IMR-90 (cell line): ENCODE data around the gene UST. TPM values are rescaled to one million over a fixed set of nuclear protein-coding genes. Genes with fewer than 3 reads are reported as not detected.

Experiments
- ATAC-seq: fragments of 200-7000 bp; cut with Tn5 transposase; 2 replicates; pipeline ENCODE4 v1.9.1; 2020; ENCODE audit warnings: low read depth, mild to moderate bottlenecking, moderate library complexity
- BruUV-seq: library from RNA; stranded (reverse); fragments of 400-500 nt; replicated peaks from 2 replicates; lab custom pipeline; 2021; lab: Mats Ljungman, UMichigan
- CTCF ChIA-PET: fragments of 300-600 bp; formaldehyde crosslinking; extraction: SDS; loops from one replicate; lab custom pipeline; 2021; ENCODE audit warnings: antibody characterized with exemption; lab: Yijun Ruan, JAX
- POLR2A ChIA-PET: fragments of 300-600 bp; sonication (Branson Sonifier 250); formaldehyde crosslinking; loops from one replicate; lab custom pipeline; 2022; ENCODE audit warnings: antibody characterized with exemption; ENCODE audit not compliant: unreplicated experiment; lab: Charles Lee
- DNase-seq: peaks from one replicate; pipeline ENCODE4 v3.0.0; 2013
- H2AFZ ChIP-seq: replicated peaks from 2 replicates; pipeline ENCODE3; 2013; ENCODE audit warnings: low read length, mild to moderate bottlenecking; ENCODE audit not compliant: poor library complexity
- H2AK5ac ChIP-seq: 2 replicates; pipeline ENCODE4 v1.6.1; 2013; ENCODE audit warnings: low read depth, low read length, inconsistent platforms
- H2AK9ac ChIP-seq: replicated peaks from 2 replicates; pipeline ENCODE3; 2013; ENCODE audit warnings: mild to moderate bottlenecking, low read depth, low read length, moderate library complexity; ENCODE audit not compliant: poor library complexity
- H2BK120ac ChIP-seq: 2 replicates; pipeline ENCODE4 v1.6.1; 2013; ENCODE audit warnings: low read depth, low read length, inconsistent platforms
- H2BK15ac ChIP-seq: 3 replicates; pipeline ENCODE4 v1.6.1; 2013; ENCODE audit warnings: low read depth, low read length, inconsistent platforms
- H2BK20ac ChIP-seq: 2 replicates; pipeline ENCODE4 v1.6.1; 2013; ENCODE audit warnings: low read depth, mild to moderate bottlenecking, inconsistent platforms, low read length, moderate library complexity
- H2BK5ac ChIP-seq: 2 replicates; pipeline ENCODE4 v1.6.1; 2013; ENCODE audit warnings: mild to moderate bottlenecking, low read depth, low read length, inconsistent platforms; ENCODE audit not compliant: poor library complexity, severe bottlenecking
- H3K14ac ChIP-seq: replicated peaks from 2 replicates; pipeline ENCODE4 v1.6.1; 2013; ENCODE audit warnings: low read depth, low read length, inconsistent platforms
- H3K18ac ChIP-seq: 2 replicates; pipeline ENCODE4 v1.6.1; 2013; ENCODE audit warnings: low read depth, low read length, control low read depth
- H3K23ac ChIP-seq: 2 replicates; pipeline ENCODE4 v1.6.1; 2013; ENCODE audit warnings: low read depth, low read length, inconsistent platforms
- H3K27ac ChIP-seq: 2 replicates; pipeline ENCODE4 v1.5.1; 2013; ENCODE audit warnings: mild to moderate bottlenecking, control low read depth, low read length; ENCODE audit not compliant: insufficient read depth
- H3K27me3 ChIP-seq: 2 replicates; pipeline ENCODE4 v1.6.1; 2013; ENCODE audit warnings: low read length; ENCODE audit not compliant: control insufficient read depth, insufficient read depth
- H3K36me3 ChIP-seq: 2 replicates; pipeline ENCODE4 v1.6.1; 2013; ENCODE audit warnings: low read length, mixed read lengths; ENCODE audit not compliant: control insufficient read depth, insufficient read depth
- H3K4ac ChIP-seq: 2 replicates; pipeline ENCODE4 v1.6.1; 2013; ENCODE audit warnings: low read depth, low read length, inconsistent platforms
- H3K4me1 ChIP-seq: 2 replicates; pipeline ENCODE4 v1.6.1; 2013; ENCODE audit warnings: low read length, mixed read lengths; ENCODE audit not compliant: control insufficient read depth, insufficient read depth
- H3K4me2 ChIP-seq: 2 replicates; pipeline ENCODE4 v1.6.1; 2013; ENCODE audit warnings: low read depth, mild to moderate bottlenecking, control low read depth, low read length, moderate library complexity
- H3K4me3 ChIP-seq: 2 replicates; pipeline ENCODE4 v1.5.1; 2013; ENCODE audit warnings: low read depth, mild to moderate bottlenecking, control low read depth, low read length, moderate library complexity; ENCODE audit not compliant: insufficient read depth
- H3K56ac ChIP-seq: 2 replicates; pipeline ENCODE4 v1.6.1; 2013; ENCODE audit warnings: low read length, inconsistent platforms; ENCODE audit not compliant: insufficient read depth; ENCODE audit errors: extremely low read depth
- H3K79me1 ChIP-seq, 2 experiments: 2 replicates each; pipeline ENCODE4 v1.6.1; 2013; ENCODE audit warnings: low read length in 2 of 2, inconsistent platforms in 1 of 2, low read depth in 1 of 2
- H3K9ac ChIP-seq: 2 replicates; pipeline ENCODE4 v1.6.1; 2013; ENCODE audit warnings: low read depth, low read length, control low read depth
- H3K9me1 ChIP-seq: 2 replicates; pipeline ENCODE4 v1.6.1; 2013; ENCODE audit warnings: low read length, inconsistent platforms; ENCODE audit not compliant: insufficient read depth
- H3K9me3 ChIP-seq: 2 replicates; pipeline ENCODE4 v1.6.1; 2013; ENCODE audit warnings: low read length; ENCODE audit not compliant: control insufficient read depth, insufficient read depth
- H4K20me1 ChIP-seq: 2 replicates; pipeline ENCODE4 v1.6.1; 2013; ENCODE audit warnings: low read length, inconsistent platforms; ENCODE audit not compliant: insufficient read depth
- H4K5ac ChIP-seq: 2 replicates; pipeline ENCODE4 v1.6.1; 2013; ENCODE audit warnings: mild to moderate bottlenecking, low read depth, low read length, control low read depth
- H4K8ac ChIP-seq, 2 experiments: 2 replicates each; pipeline ENCODE4 v1.6.1; 2013; ENCODE audit warnings: low read depth in 2 of 2, low read length in 2 of 2, control low read depth in 1 of 2, inconsistent platforms in 1 of 2
- H4K91ac ChIP-seq: 2 replicates; pipeline ENCODE4 v1.6.1; 2013; ENCODE audit warnings: low read depth, low read length, inconsistent platforms; ENCODE audit not compliant: insufficient read depth
- FOS ChIP-seq: fragments of 150-350 bp; IDR thresholded peaks from 2 replicates; pipeline ENCODE4 v1.6.1; 2016; ENCODE audit warnings: low read depth, low read length
- MAZ ChIP-seq: IDR thresholded peaks from 2 replicates; pipeline ENCODE4 v1.6.1; 2012; ENCODE audit warnings: low read depth, mild to moderate bottlenecking, low read length, improper control_type of control experiment, moderate library complexity, borderline replicate concordance
- POLR2A ChIP-seq: IDR thresholded peaks from 2 replicates; pipeline ENCODE4 v1.6.1; 2012; ENCODE audit warnings: mild to moderate bottlenecking, low read depth, low read length
- RAD21 ChIP-seq: IDR thresholded peaks from 2 replicates; pipeline ENCODE4 v1.6.1; 2012; ENCODE audit warnings: low read length, improper control_type of control experiment
- RFX5 ChIP-seq: IDR thresholded peaks from 2 replicates; pipeline ENCODE4 v1.8.0; 2012; ENCODE audit warnings: low read depth, mild to moderate bottlenecking, low read length, moderate library complexity
- WGBS, 2 experiments: methylation state at CpG; one replicate each; pipeline versions ENCODE4 v1.1.5 to v1.1.7; 2013; ENCODE audit warnings: missing lambda C conversion rate in 2 of 2; ENCODE audit not compliant: insufficient read length in 1 of 2; ENCODE audit errors: extremely low coverage in 2 of 2; 5-methylcytosine and 5-hydroxymethylcytosine counted together
- dilution Hi-C: fragments of 300-500 bp; cut with HindIII; formaldehyde crosslinking; loops from one replicate; pipeline ENCODE4 v1.14.3; 2018; ENCODE audit warnings: low sequenced_read_pairs; ENCODE audit not compliant: unreplicated experiment
- in situ Hi-C: fragments of 300-500 bp; cut with MboI; formaldehyde crosslinking; loops from 3 replicates; pipeline ENCODE4 v1.14.3; 2019; ENCODE audit warnings: low sequenced_read_pairs, inconsistent platforms, mixed read lengths
- intact Hi-C: fragments of 100-400 bp; cut with micrococcal nuclease; formaldehyde crosslinking; loops from 2 replicates; pipeline ENCODE4 v1.10.0; 2022
- polyA plus RNA-seq, 3 experiments: library from polyadenylated mRNA; depleted of rRNA; stranded (reverse); fragments of >200 nt; gene quantifications; 2 replicates each; pipeline ENCODE4 v1.2.3, GENCODE V29; 2012; ENCODE audit warnings: low replicate concordance in 1 of 3
- total RNA-seq: library from RNA; depleted of rRNA; stranded (reverse); fragments of >200 nt; gene quantifications from 2 replicates; pipeline ENCODE4 v1.2.3, GENCODE V29; 2012
- TF ChIP-seq, protein P1 (sequence below): fragments of 150-350 bp; IDR thresholded peaks from 2 replicates; pipeline ENCODE4 v1.6.1; 2017; ENCODE audit warnings: mild to moderate bottlenecking, antibody characterized with exemption, low read length, low read depth

The UST gene
- total and polyA plus RNA-seq, 2 of the 4 experiments (the other 2 are of a cell fraction), result 7.7 to 13.8 TPM

DNA sequence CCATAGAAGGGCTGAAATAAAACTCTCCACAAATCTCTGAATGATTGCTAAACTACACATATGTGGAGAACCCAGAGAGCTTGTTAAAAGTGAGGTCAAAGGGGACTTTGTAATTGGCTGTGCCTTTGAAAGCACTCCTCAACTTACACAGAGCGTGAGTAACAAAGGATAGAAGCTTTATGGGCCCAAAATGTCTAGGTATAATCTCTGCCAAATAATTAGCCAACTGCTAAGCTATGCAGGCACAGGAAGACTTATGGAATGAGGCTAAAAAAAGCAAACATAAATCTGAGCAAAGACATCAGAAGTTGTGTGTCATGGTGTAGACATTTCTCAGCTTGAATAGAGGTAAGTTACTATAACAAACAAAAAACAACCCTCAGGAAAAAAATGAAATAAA lies 23.3 kb upstream of the UST start:
- in situ Hi-C loops, result no loop called here
- ATAC-seq, result peak; percentile 95
- H3K36me3 ChIP-seq, result no peaks in the 10 kb centered on the region
- peak overlapping the region; percentile 95; the same call in 1 of the 3 replicates for H2BK15ac ChIP-seq
- H3K9ac ChIP-seq, result no peak overlapping the region
- H3K9me3 ChIP-seq, result peaks cover 2% of the 10 kb centered on the region
- WGBS, 2 experiments, result no CpG with 5 or more reads among the region's 1 CpG
- H2BK20ac ChIP-seq, result peak overlapping the region; percentile 84; the same call in 1 of the 2 replicates
- no peak overlapping the region for H3K14ac ChIP-seq
- H2AK9ac ChIP-seq, result no peak overlapping the region
- H3K56ac ChIP-seq, result peak overlapping the region; percentile 46; the same call in 1 of the 2 replicates
- no peak overlapping the region for H3K23ac ChIP-seq
- dilution Hi-C loops, result no loop called here
- H3K18ac ChIP-seq, result no peak overlapping the region; the same call in 1 of the 2 replicates
- peak; percentile 96 for DNase-seq
- H2AK5ac ChIP-seq, result no peak overlapping the region
- no peak overlapping the region for H2AFZ ChIP-seq
- no peaks in the 10 kb centered on the region for H4K20me1 ChIP-seq
- intact Hi-C loops, result no loop called here
- H3K4ac ChIP-seq, result peak overlapping the region; percentile 73; the same call in 1 of the 2 replicates
- H3K79me1 ChIP-seq, result no peaks in the 10 kb centered on the region
- peak overlapping the region; percentile 78; the same call in 1 of the 2 replicates for H2BK120ac ChIP-seq
- peak overlapping the region; percentile 41 to 82; a peak in 2 of 4 replicates for H4K8ac ChIP-seq
- ChIA-PET CTCF (interaction anchor here (0.6 kb wide), 1 partner anchor 156 kb away, joined by 4 read pairs; no protein-coding TSS in a partner anchor), POLR2A (no interaction called here)
- TF ChIP-seq, protein P1, sequence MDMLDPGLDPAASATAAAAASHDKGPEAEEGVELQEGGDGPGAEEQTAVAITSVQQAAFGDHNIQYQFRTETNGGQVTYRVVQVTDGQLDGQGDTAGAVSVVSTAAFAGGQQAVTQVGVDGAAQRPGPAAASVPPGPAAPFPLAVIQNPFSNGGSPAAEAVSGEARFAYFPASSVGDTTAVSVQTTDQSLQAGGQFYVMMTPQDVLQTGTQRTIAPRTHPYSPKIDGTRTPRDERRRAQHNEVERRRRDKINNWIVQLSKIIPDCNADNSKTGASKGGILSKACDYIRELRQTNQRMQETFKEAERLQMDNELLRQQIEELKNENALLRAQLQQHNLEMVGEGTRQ, result no peak
- no peak for TF ChIP-seq RFX5
- TF ChIP-seq RAD21, result no peak
- 0 out of 2 replicates have a peak, but pooled peaks have one; percentile 2 for TF ChIP-seq FOS
- TF ChIP-seq MAZ, result no peak
- no peak for TF ChIP-seq POLR2A
- no peak overlapping the region for H4K91ac ChIP-seq
- H3K27me3 ChIP-seq, result no peaks in the 10 kb centered on the region
- H3K4me1 ChIP-seq, result peaks cover 8% of the 10 kb centered on the region
- no peak overlapping the region for H3K27ac ChIP-seq
- no TSS peak for BruUV-seq
- no peak overlapping the region for H3K4me3 ChIP-seq
- H2BK5ac ChIP-seq, result peak overlapping the region; percentile 77
- H3K4me2 ChIP-seq, result no peak overlapping the region
- H3K9me1 ChIP-seq, result peaks cover 4% of the 10 kb centered on the region
- no peak overlapping the region for H4K5ac ChIP-seq
